GM19239 (cell line): Measurements from ENCODE around the gene MGAT4B.

ENCODE experiments used
- DNase-seq: peaks from one replicate; pipeline ENCODE4 v3.0.0; 2011; ENCODE audit warnings: low spot score; ENCODE audit not compliant: insufficient read length
- FAIRE-seq: peaks from 2 replicates; lab custom pipeline; 2011; peaks lifted over from hg19 to GRCh38; lab: Jason Lieb, UNC

The MGAT4B gene

GRCh38 chr5:179777456-179777855 is 29.2 kb downstream of the MGAT4B start:
- no peak for DNase-seq
- FAIRE-seq, result no peak

- FAIRE-seq, result no peak
Observed at GRCh38 chr5:179776411-179776938, 30.2 kb downstream of the MGAT4B start.

GRCh38 chr5:179774442-179774841 is 32.2 kb downstream of the MGAT4B start:
- no peak for FAIRE-seq
- no peak for DNase-seq

More at GRCh38 chr5:179776411-179776938, 30.2 kb downstream of the MGAT4B start:
- DNase-seq, result no peak

GRCh38 chr5:179773686-179774040 is 33.0 kb downstream of the MGAT4B start:
- no peak for DNase-seq
- FAIRE-seq, result no peak

GRCh38 chr5:179772351-179772750 is 34.3 kb downstream of the MGAT4B start:
- no peak for DNase-seq
- FAIRE-seq, result no peak

GRCh38 chr5:179771311-179771895 is 35.3 kb downstream of the MGAT4B start:
- DNase-seq (no peak), FAIRE-seq (no peak)

GRCh38 chr5:179769796-179770195 is 36.9 kb downstream of the MGAT4B start:
- DNase-seq (no peak), FAIRE-seq (no peak)

GRCh38 chr5:179769271-179769670 is 37.4 kb downstream of the MGAT4B start:
- no peak for FAIRE-seq
- no peak for DNase-seq

- FAIRE-seq, result no peak
- no peak for DNase-seq
Observed at GRCh38 chr5:179768326-179769085, 38.2 kb downstream of the MGAT4B start.

- no peak for DNase-seq
Observed at GRCh38 chr5:179767496-179768100, 39.1 kb downstream of the MGAT4B start.

GRCh38 chr5:179766726-179767455 is 39.8 kb downstream of the MGAT4B start:
- FAIRE-seq (no peak), DNase-seq (no peak)

More at GRCh38 chr5:179767496-179768100, 39.1 kb downstream of the MGAT4B start:
- no peak for FAIRE-seq

- no peak for DNase-seq
Observed at GRCh38 chr5:179766021-179766725, 40.5 kb downstream of the MGAT4B start.

GRCh38 chr5:179765400-179765799 is 41.3 kb downstream of the MGAT4B start:
- FAIRE-seq, result no peak

More at GRCh38 chr5:179766021-179766725, 40.5 kb downstream of the MGAT4B start:
- no peak for FAIRE-seq

GRCh38 chr5:179764056-179764455 is 42.6 kb downstream of the MGAT4B start:
- FAIRE-seq (no peak), DNase-seq (no peak)

More at GRCh38 chr5:179765400-179765799, 41.3 kb downstream of the MGAT4B start:
- DNase-seq, result no peak

- DNase-seq (peak; percentile 64), FAIRE-seq (peak; percentile 75)
Observed at GRCh38 chr5:179763215-179763945, 43.3 kb downstream of the MGAT4B start.

GRCh38 chr5:179762781-179763176 is 43.9 kb downstream of the MGAT4B start:
- DNase-seq (no peak), FAIRE-seq (no peak)

- peak; percentile 36 for DNase-seq
- peak; percentile 45 for FAIRE-seq
Observed at GRCh38 chr5:179762079-179762780, 44.4 kb downstream of the MGAT4B start.
